Bronchial epithelial cell (primary cell): ENCODE results near the gene C9. TPM values are rescaled to one million over a fixed set of nuclear protein-coding genes. Genes with fewer than 3 reads are reported as not detected.
"Not testable (repeated sequence)": the region's sequence is repeated elsewhere in the genome, so short reads cannot be mapped to it uniquely, and the experiment has no call there.

ENCODE experiments used
- DNase-seq: peaks from one replicate; pipeline ENCODE4 v3.0.0-alpha.2; 2010; ENCODE audit warnings: low read depth
- FAIRE-seq: peaks from 2 replicates; lab custom pipeline; 2011; peaks lifted over from hg19 to GRCh38; lab: Jason Lieb, UNC
- H3K27me3 ChIP-seq: 2 replicates; pipeline ENCODE4 v1.5.1; 2011; ENCODE audit warnings: low read length; ENCODE audit not compliant: control insufficient read depth, insufficient read depth
- H3K36me3 ChIP-seq: 2 replicates; pipeline ENCODE4 v1.5.1; 2011; ENCODE audit warnings: low read length; ENCODE audit not compliant: control insufficient read depth, insufficient read depth
- H3K4me3 ChIP-seq: 2 replicates; pipeline ENCODE4 v1.5.1; 2011; ENCODE audit warnings: mild to moderate bottlenecking, low read depth, low read length, control low read depth
- CTCF ChIP-seq: IDR thresholded peaks from 2 replicates; pipeline ENCODE4 v1.5.1; 2011; ENCODE audit warnings: mild to moderate bottlenecking, moderate library complexity, low read length, control low read depth, inconsistent platforms; ENCODE audit not compliant: insufficient read depth, severe bottlenecking
- total RNA-seq: library from RNA; depleted of rRNA; stranded (reverse); fragments of >200 nt; gene quantifications from 2 replicates; pipeline ENCODE4 v1.2.1, GENCODE V29; 2014

C9 gene
- total RNA-seq, 1 donor from 2014 or later: not detected

DNA sequence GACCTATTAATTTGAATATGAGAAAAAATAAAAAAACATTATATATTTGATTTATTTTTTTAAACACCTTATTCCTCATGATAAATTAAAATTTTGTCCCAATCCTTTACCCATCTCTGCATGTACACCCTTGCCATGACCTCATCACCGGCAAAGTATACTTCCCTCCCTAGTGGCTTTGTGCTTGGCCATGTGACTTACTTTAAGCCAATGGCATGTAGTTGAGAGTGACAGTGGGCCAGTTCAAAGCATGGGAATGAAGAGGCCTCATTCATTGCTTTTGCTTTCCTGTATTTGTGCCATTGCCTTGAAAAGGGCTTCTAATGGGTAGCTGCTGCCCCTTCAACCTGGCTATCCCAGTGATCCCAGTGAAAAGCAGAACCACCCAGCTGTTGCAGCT lies 31.2 kb downstream of the C9 start:
- Histone ChIP-seq H3K27me3 (no peaks in the 10 kb centered on the region), H3K36me3 (no peaks in the 10 kb centered on the region), H3K4me3 (no peak overlapping the region)
- FAIRE-seq (no peak), DNase-seq (no peak)
- no peak for TF ChIP-seq CTCF

- Histone ChIP-seq H3K36me3 (no peaks in the 10 kb centered on the region), H3K27me3 (no peaks in the 10 kb centered on the region), H3K4me3 (no peak overlapping the region)
- DNase-seq (no peak), FAIRE-seq (no peak)
- no peak for TF ChIP-seq CTCF
Measured at GRCh38 chr5:39331861-39332381, 32.4 kb downstream of the C9 start.

DNA sequence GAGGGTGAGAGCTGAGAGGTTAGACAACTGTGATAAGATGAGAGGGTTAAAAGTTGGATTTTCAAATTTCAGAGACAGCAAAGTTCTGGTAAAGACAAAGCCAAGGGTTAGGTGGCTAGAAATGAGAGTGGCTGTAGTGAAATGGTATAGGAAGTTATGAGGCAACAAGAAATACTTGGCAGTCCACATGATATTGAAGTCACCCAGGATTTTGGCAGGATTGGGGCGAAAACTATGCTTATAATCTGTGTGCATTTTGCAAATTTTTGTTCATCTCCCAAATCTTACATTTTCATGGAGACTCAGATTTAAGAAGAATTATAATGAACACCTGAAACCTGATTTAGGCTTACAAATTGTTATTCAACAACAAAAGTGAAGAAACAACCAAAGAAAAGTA lies 35.6 kb downstream of the C9 start:
- DNase-seq (no peak), FAIRE-seq (no peak)
- H3K36me3 ChIP-seq: no peaks in the 10 kb centered on the region
- no peak overlapping the region for H3K4me3 ChIP-seq
- no peak for TF ChIP-seq CTCF
- H3K27me3 ChIP-seq: no peaks in the 10 kb centered on the region

DNA sequence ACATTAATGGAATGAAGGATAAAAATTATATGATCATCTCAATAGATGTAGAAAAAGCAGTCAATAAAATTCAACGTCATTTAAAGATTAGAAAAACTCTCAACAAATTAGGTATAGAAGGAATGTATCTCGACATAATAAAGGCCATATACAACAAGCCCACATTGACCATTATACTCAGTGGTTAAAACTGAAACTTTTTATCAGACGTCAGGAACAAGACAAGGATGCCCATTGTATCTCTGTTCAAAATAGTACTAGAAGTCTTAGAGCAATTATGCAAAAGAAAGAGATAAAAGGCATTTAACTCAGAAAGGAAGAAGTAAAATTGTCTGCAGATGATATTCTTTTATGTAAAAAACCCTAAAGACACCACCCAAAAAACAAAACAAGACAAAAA lies 40.8 kb downstream of the C9 start:
- FAIRE-seq (no peak), DNase-seq (no peak)
- no peak for TF ChIP-seq CTCF
- no peaks in the 10 kb centered on the region for H3K36me3 ChIP-seq
- no peak overlapping the region for H3K4me3 ChIP-seq
- no peaks in the 10 kb centered on the region for H3K27me3 ChIP-seq

- H3K36me3 ChIP-seq: no peaks in the 10 kb centered on the region
- FAIRE-seq: no peak
- no peaks in the 10 kb centered on the region for H3K27me3 ChIP-seq
- TF ChIP-seq CTCF: no peak
- H3K4me3 ChIP-seq: no peak overlapping the region
- DNase-seq: no peak
Measured at GRCh38 chr5:39319395-39319794, 44.9 kb downstream of the C9 start.

GRCh38 chr5:39316464-39316863 lies 47.8 kb downstream of the C9 start:
- H3K4me3 ChIP-seq, FAIRE-seq, DNase-seq, H3K27me3 ChIP-seq, H3K36me3 ChIP-seq: not testable (repeated sequence)
